Thyroid gland (tissue), 4 donors: Measurements from ENCODE around the gene ZNRF4. TPM values are rescaled to one million over a fixed set of nuclear protein-coding genes. Genes with fewer than 3 reads are reported as not detected.

Source experiments
- DNase-seq, 2 donors: peaks; one replicate each; pipeline ENCODE4 v3.0.0-alpha.2; 2019
- H3K27ac ChIP-seq, 3 donors: fragments of 200-600 bp; sonication (generic); 1 replicate in 2 of 3; 2 replicates in 1 of 3; pipeline ENCODE4 v1.5.1; 2016 to 2019; ENCODE audit warnings: mild to moderate bottlenecking in 1 of 3, moderate library complexity in 1 of 3
- H3K27me3 ChIP-seq: fragments of 200-600 bp; sonication (generic); one replicate; pipeline ENCODE4 v1.5.1; 2019
- H3K36me3 ChIP-seq, 2 donors: fragments of 200-600 bp; sonication (generic); one replicate each; pipeline ENCODE4 v1.5.1; 2016 to 2019
- H3K4me1 ChIP-seq, 2 donors: fragments of 200-600 bp; sonication (generic); one replicate each; pipeline ENCODE4 v1.5.1; 2017 to 2019
- H3K4me3 ChIP-seq, 3 donors: fragments of 200-600 bp; sonication (generic); replicated peaks in 1 of 3; 1 replicate in 2 of 3; 2 replicates in 1 of 3; pipeline ENCODE4 v1.5.1; 2016; ENCODE audit warnings: mild to moderate bottlenecking in 1 of 3
- H3K9me3 ChIP-seq: fragments of 200-600 bp; sonication (generic); one replicate; pipeline ENCODE4 v1.5.1; 2017
- CTCF ChIP-seq, 6 experiments: fragments of 200-600 bp in 3 of 6; fragments of 450-650 bp in 3 of 6; sonication (generic) in 3 of 6; IDR thresholded peaks; one replicate each; pipeline ENCODE4 v1.5.1; 2016 to 2019; ENCODE audit warnings: antibody characterized with exemption in 6 of 6, mild to moderate bottlenecking in 2 of 6, inconsistent platforms in 1 of 6, moderate library complexity in 1 of 6
- POLR2A ChIP-seq, 2 donors: fragments of 450-650 bp; IDR thresholded peaks; one replicate each; pipeline ENCODE4 v1.6.1; 2017; ENCODE audit warnings: antibody characterized with exemption in 2 of 2, mild to moderate bottlenecking in 2 of 2, moderate library complexity in 1 of 2
- WGBS, 2 donors: methylation state at CpG; one replicate each; pipeline ENCODE4 v1.1.5; 2017; 5-methylcytosine and 5-hydroxymethylcytosine counted together
- intact Hi-C: fragments of 100-400 bp; cut with DNase I; formaldehyde crosslinking; loops from one replicate; pipeline ENCODE4 v1.15.1; 2023
- total RNA-seq, 4 donors: library from RNA; depleted of rRNA; stranded (reverse); fragments of >200 nt; gene quantifications; one replicate each; pipeline ENCODE4 v1.2.3, GENCODE V29; 2016

Gene ZNRF4
- total RNA-seq, 4 donors from 2014 or later = 0.40 TPM; not detected in 3

GRCh38 chr19:5472286-5472685 is 17.1 kb downstream of the ZNRF4 start:
- Histone ChIP-seq H3K27me3 (peaks cover 4% of the 10 kb centered on the region), H3K4me3 (no peak overlapping the region), H3K36me3 (no peaks in the 10 kb centered on the region), H3K9me3 (no peaks in the 10 kb centered on the region), H3K27ac (no peak overlapping the region), H3K4me1 (no peaks in the 10 kb centered on the region)
- no peak for TF ChIP-seq POLR2A (IDR thresholded peaks at IDR 0.05)
- no peak for TF ChIP-seq CTCF (IDR thresholded peaks at IDR 0.05)
- DNase-seq = no peak
- intact Hi-C loops = no loop called here
- WGBS, 2 donors = 75 to 78% methylated on average over 16 of the region's 16 CpGs

DNA sequence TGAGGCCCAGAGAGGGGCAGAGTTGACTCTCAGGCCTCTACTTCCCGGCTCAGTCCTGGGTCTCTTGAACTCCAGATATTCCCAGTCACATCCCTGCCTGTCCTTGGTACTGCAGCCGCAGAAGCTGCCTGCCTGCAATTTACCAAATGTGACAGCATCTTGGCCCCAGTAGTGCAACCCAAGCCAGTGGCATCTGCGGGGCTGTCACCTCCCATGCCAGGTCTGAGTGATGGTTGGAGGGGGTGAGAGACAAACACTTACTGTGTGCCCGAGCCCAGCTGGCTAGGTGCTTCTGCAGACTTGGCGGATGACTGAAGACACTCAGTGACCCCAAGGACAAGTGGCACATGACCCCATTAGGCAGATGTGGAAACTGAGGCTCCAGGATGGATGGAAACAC is 18.4 kb downstream of the ZNRF4 start:
- no peak overlapping the region for H3K27ac ChIP-seq
- no peak overlapping the region for H3K4me3 ChIP-seq
- H3K9me3 ChIP-seq = no peaks in the 10 kb centered on the region
- intact Hi-C loops = no loop called here
- no peaks in the 10 kb centered on the region for H3K4me1 ChIP-seq
- no peak for DNase-seq
- 87 to 100% methylated on average over 3 to 5 of the region's 5 CpGs for whole genome bisulfite sequencing, 2 donors
- TF ChIP-seq POLR2A (IDR thresholded peaks at IDR 0.05) (no peak), CTCF (IDR thresholded peaks at IDR 0.05) (no peak)
- peaks cover 4% of the 10 kb centered on the region for H3K27me3 ChIP-seq
- no peaks in the 10 kb centered on the region for H3K36me3 ChIP-seq

GRCh38 chr19:5477451-5478215 is 22.4 kb downstream of the ZNRF4 start:
- intact Hi-C loops = no loop called here
- DNase-seq = no peak
- WGBS, 2 donors = 23 to 32% methylated on average over 13 of the region's 13 CpGs

DNA sequence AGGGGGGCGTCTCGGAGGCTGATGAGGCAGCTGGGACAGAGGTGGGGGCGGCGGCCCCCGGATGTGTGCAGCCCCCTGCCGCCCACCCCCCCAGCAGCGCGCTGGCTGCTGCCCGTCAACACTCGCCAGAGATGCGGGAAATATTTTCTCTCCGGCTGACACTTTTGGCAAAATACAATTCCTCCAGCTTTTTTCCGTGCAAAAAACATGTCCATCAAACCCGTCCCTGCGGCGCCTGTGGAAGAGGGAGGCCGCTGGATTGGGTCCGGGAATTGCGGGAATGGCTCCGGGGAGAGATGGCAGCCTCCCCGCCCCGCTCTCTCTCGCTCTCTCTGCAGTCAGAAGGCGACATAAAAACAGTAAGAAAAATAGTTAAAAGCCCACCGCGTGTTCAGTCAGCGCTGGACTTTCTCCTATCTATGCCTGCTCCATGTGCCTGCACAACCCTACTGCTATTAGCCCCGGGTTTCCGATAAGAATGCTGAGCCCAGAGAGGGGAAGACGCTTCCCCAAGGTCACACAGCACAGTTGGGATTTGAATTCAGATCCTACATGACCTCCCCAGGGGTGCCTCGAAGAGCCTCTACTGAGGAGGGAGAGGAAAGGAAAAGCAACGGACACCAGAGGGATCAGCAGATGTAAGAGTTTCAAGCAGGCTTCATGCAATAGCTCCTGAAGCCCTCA is 23.2 kb downstream of the ZNRF4 start:
- Histone ChIP-seq H3K27ac (no peak overlapping the region), H3K4me1 (no peaks in the 10 kb centered on the region), H3K9me3 (no peaks in the 10 kb centered on the region), H3K4me3 (no peak overlapping the region), H3K36me3 (no peaks in the 10 kb centered on the region), H3K27me3 (peaks cover 4% of the 10 kb centered on the region)
- intact Hi-C loops = no loop called here
- TF ChIP-seq POLR2A (IDR thresholded peaks at IDR 0.05) (no peak), CTCF (IDR thresholded peaks at IDR 0.05) (no peak)
- DNase-seq = no peak
- WGBS, 2 donors = 27 to 33% methylated on average over 31 of the region's 32 CpGs

More at GRCh38 chr19:5477451-5478215, 22.4 kb downstream of the ZNRF4 start:
- no peak overlapping the region for H3K4me3 ChIP-seq
- H3K27ac ChIP-seq = no peak overlapping the region
- no peaks in the 10 kb centered on the region for H3K4me1 ChIP-seq
- no peaks in the 10 kb centered on the region for H3K9me3 ChIP-seq
- no peak for TF ChIP-seq POLR2A (IDR thresholded peaks at IDR 0.05)
- TF ChIP-seq CTCF (IDR thresholded peaks at IDR 0.05) = no peak
- H3K27me3 ChIP-seq = peaks cover 4% of the 10 kb centered on the region
- no peaks in the 10 kb centered on the region for H3K36me3 ChIP-seq
